ENCODE data around the gene MYBPC1.

- TF ChIP-seq EZH2 (IDR thresholded peaks at IDR 0.05; ENCODE audit: borderline replicate concordance, insufficient read depth, low read depth, low read length, poor library complexity, severe bottlenecking) (no peak), CTCF (IDR thresholded peaks at IDR 0.05) (no peak)
Observed at GRCh38 chr12:101581190-101581589, 13.6 kb upstream of the MYBPC1 start.
